ENCODE data around the gene EXOC4. TPM values are rescaled to one million over a fixed set of nuclear protein-coding genes. Genes with fewer than 3 reads are reported as not detected.
A peak's percentile ranks its signal among the peaks of the same experiment; 100 is the strongest.

EXOC4 gene
- total and polyA plus RNA-seq, 2 donors from 2014 or later, result 22.8 to 78.7 TPM

GRCh38 chr7:133936074-133936473, 683.2 kb downstream of the EXOC4 start:
- H3K27ac ChIP-seq (ENCODE audit: low read depth in 2 of 2, low read length in 2 of 2), result no peak overlapping the region
- no peak for TF ChIP-seq CTCF (IDR thresholded peaks at IDR 0.05; ENCODE audit: borderline replicate concordance, extremely low read depth, insufficient read depth)
- H3K36me3 ChIP-seq (ENCODE audit: control insufficient read depth in 2 of 3, insufficient read depth in 3 of 3, low read length in 3 of 3), result peaks cover 0 to 4% (median 4%) of the 10 kb centered on the region in 3 donors
- H3K27me3 ChIP-seq (ENCODE audit: control insufficient read depth, insufficient read depth, low read length), result no peaks in the 10 kb centered on the region
- DNase-seq (peak in 1 of 5 donors; percentile 7), FAIRE-seq (no peak)
- no peaks in the 10 kb centered on the region for H3K9me3 ChIP-seq (ENCODE audit: control insufficient read depth in 2 of 3, insufficient read depth in 1 of 3, low read length in 3 of 3)
- intact Hi-C loops (cut with DNase I), result no loop called here
- no peak overlapping the region for H3K9ac ChIP-seq (ENCODE audit: low read length in 3 of 3)
- H3K4me3 ChIP-seq (ENCODE audit: low read length in 3 of 3), result no peak overlapping the region
- no peaks in the 10 kb centered on the region for H3K4me1 ChIP-seq (ENCODE audit: control insufficient read depth in 2 of 3, insufficient read depth in 2 of 3, low read depth in 1 of 3, low read length in 3 of 3)

GRCh38 chr7:133937786-133938185, 684.9 kb downstream of the EXOC4 start:
- Histone ChIP-seq H3K27me3 (ENCODE audit: control insufficient read depth, insufficient read depth, low read length) (no peaks in the 10 kb centered on the region), H3K9ac (ENCODE audit: low read length in 3 of 3) (no peak overlapping the region), H3K27ac (ENCODE audit: low read depth in 2 of 2, low read length in 2 of 2) (no peak overlapping the region), H3K9me3 (ENCODE audit: control insufficient read depth in 2 of 3, insufficient read depth in 1 of 3, low read length in 3 of 3) (no peaks in the 10 kb centered on the region), H3K4me1 (ENCODE audit: control insufficient read depth in 2 of 3, insufficient read depth in 2 of 3, low read depth in 1 of 3, low read length in 3 of 3) (no peaks in the 10 kb centered on the region), H3K36me3 (ENCODE audit: control insufficient read depth in 2 of 3, insufficient read depth in 3 of 3, low read length in 3 of 3) (peaks cover 0 to 4% (median 4%) of the 10 kb centered on the region in 3 donors), H3K4me3 (ENCODE audit: low read length in 3 of 3) (no peak overlapping the region)
- no peak for FAIRE-seq
- no peak for DNase-seq
- TF ChIP-seq CTCF (IDR thresholded peaks at IDR 0.05; ENCODE audit: borderline replicate concordance, extremely low read depth, insufficient read depth), result no peak
- intact Hi-C loops (cut with DNase I), result no loop called here

- H3K4me1 ChIP-seq (ENCODE audit: control insufficient read depth in 2 of 3, insufficient read depth in 2 of 3, low read depth in 1 of 3, low read length in 3 of 3), result no peaks in the 10 kb centered on the region
- no peak overlapping the region for H3K9ac ChIP-seq (ENCODE audit: low read length in 3 of 3)
- no peak for TF ChIP-seq CTCF (IDR thresholded peaks at IDR 0.05; ENCODE audit: borderline replicate concordance, extremely low read depth, insufficient read depth)
- no peaks in the 10 kb centered on the region for H3K27me3 ChIP-seq (ENCODE audit: control insufficient read depth, insufficient read depth, low read length)
- H3K36me3 ChIP-seq (ENCODE audit: control insufficient read depth in 2 of 3, insufficient read depth in 3 of 3, low read length in 3 of 3), result peaks cover 0 to 4% (median 4%) of the 10 kb centered on the region in 3 donors
- intact Hi-C loops (cut with DNase I), result no loop called here
- DNase-seq (no peak), FAIRE-seq (no peak)
- H3K9me3 ChIP-seq (ENCODE audit: control insufficient read depth in 2 of 3, insufficient read depth in 1 of 3, low read length in 3 of 3), result no peaks in the 10 kb centered on the region
- H3K4me3 ChIP-seq (ENCODE audit: low read length in 3 of 3), result no peak overlapping the region
- no peak overlapping the region for H3K27ac ChIP-seq (ENCODE audit: low read depth in 2 of 2, low read length in 2 of 2)
These were observed 687.5 kb downstream of the EXOC4 start for GRCh38 chr7:133940368-133940767.

GRCh38 chr7:133941496-133941895, 688.6 kb downstream of the EXOC4 start:
- H3K36me3 ChIP-seq (ENCODE audit: control insufficient read depth in 2 of 3, insufficient read depth in 3 of 3, low read length in 3 of 3), result peaks cover 0 to 4% (median 4%) of the 10 kb centered on the region in 3 donors
- intact Hi-C loops (cut with DNase I), result no loop called here
- no peak overlapping the region for H3K4me3 ChIP-seq (ENCODE audit: low read length in 3 of 3)
- H3K27me3 ChIP-seq (ENCODE audit: control insufficient read depth, insufficient read depth, low read length), result no peaks in the 10 kb centered on the region
- TF ChIP-seq CTCF (IDR thresholded peaks at IDR 0.05; ENCODE audit: borderline replicate concordance, extremely low read depth, insufficient read depth), result no peak
- no peak overlapping the region for H3K27ac ChIP-seq (ENCODE audit: low read depth in 2 of 2, low read length in 2 of 2)
- no peaks in the 10 kb centered on the region for H3K4me1 ChIP-seq (ENCODE audit: control insufficient read depth in 2 of 3, insufficient read depth in 2 of 3, low read depth in 1 of 3, low read length in 3 of 3)
- FAIRE-seq (no peak), DNase-seq (no peak)
- H3K9me3 ChIP-seq (ENCODE audit: control insufficient read depth in 2 of 3, insufficient read depth in 1 of 3, low read length in 3 of 3), result no peaks in the 10 kb centered on the region
- no peak overlapping the region for H3K9ac ChIP-seq (ENCODE audit: low read length in 3 of 3)

Measured in kidney (tissue), 14 donors.